ENCODE measurements around the gene TMC2. TPM values are rescaled to one million over a fixed set of nuclear protein-coding genes. Genes with fewer than 3 reads are reported as not detected.
A peak's percentile ranks its signal among the peaks of the same experiment; 100 is the strongest.

TMC2 gene
- total RNA-seq, 2 donors from 2014 or later, result not detected

- no peak overlapping the region for H3K27ac Mint-ChIP-seq
- no peak for ATAC-seq (replicated peaks in 1 of 2)
- H3K36me3 Mint-ChIP-seq (ENCODE audit: insufficient read depth in 2 of 2), result peaks cover 8 to 11% of the 10 kb centered on the region in 2 donors
- no peak for DNase-seq
- H3K4me3 Mint-ChIP-seq, result no peak overlapping the region
- H3K4me1 Mint-ChIP-seq (ENCODE audit: low read depth), result no peaks in the 10 kb centered on the region
- H3K27me3 Mint-ChIP-seq (ENCODE audit: low read depth), result peaks cover 15% of the 10 kb centered on the region
- H3K9me3 Mint-ChIP-seq, result peaks cover 4 to 7% of the 10 kb centered on the region in 2 donors
These were observed 70.2 kb downstream of the TMC2 start for GRCh38 chr20:2606507-2607006.

GRCh38 chr20:2610326-2610725 lies 74.0 kb downstream of the TMC2 start:
- Mint-ChIP-seq H3K9me3 (peaks cover 4 to 7% of the 10 kb centered on the region in 2 donors), H3K4me1 (ENCODE audit: low read depth) (no peaks in the 10 kb centered on the region), H3K4me3 (no peak overlapping the region), H3K27ac (no peak overlapping the region), H3K27me3 (ENCODE audit: low read depth) (peaks cover 23% of the 10 kb centered on the region), H3K36me3 (ENCODE audit: insufficient read depth in 2 of 2) (peaks cover 8 to 11% of the 10 kb centered on the region in 2 donors)
- ATAC-seq (replicated peaks in 1 of 2) (no peak), DNase-seq (no peak)

- Mint-ChIP-seq H3K27ac (no peak overlapping the region), H3K36me3 (ENCODE audit: insufficient read depth in 2 of 2) (peaks cover 8 to 11% of the 10 kb centered on the region in 2 donors), H3K4me1 (ENCODE audit: low read depth) (no peaks in the 10 kb centered on the region), H3K4me3 (no peak overlapping the region), H3K9me3 (peaks cover 4 to 7% of the 10 kb centered on the region in 2 donors), H3K27me3 (ENCODE audit: low read depth) (peaks cover 25% of the 10 kb centered on the region)
- ATAC-seq (replicated peaks in 1 of 2) (no peak), DNase-seq (no peak)
These were observed 74.8 kb downstream of the TMC2 start for GRCh38 chr20:2610941-2611720.

- no peak for DNase-seq
- Mint-ChIP-seq H3K4me1 (ENCODE audit: low read depth) (no peaks in the 10 kb centered on the region), H3K9me3 (peaks cover 4 to 5% of the 10 kb centered on the region in 2 donors), H3K4me3 (no peak overlapping the region), H3K36me3 (ENCODE audit: insufficient read depth in 2 of 2) (peaks cover 5% of the 10 kb centered on the region in 2 donors), H3K27ac (no peak overlapping the region), H3K27me3 (ENCODE audit: low read depth) (peaks cover 30% of the 10 kb centered on the region)
- no peak for ATAC-seq (replicated peaks in 1 of 2)
These were observed 75.7 kb downstream of the TMC2 start for GRCh38 chr20:2612073-2612472.

- H3K4me3 Mint-ChIP-seq, result no peak overlapping the region
- peaks cover 0 to 1% of the 10 kb centered on the region in 2 donors for H3K36me3 Mint-ChIP-seq (ENCODE audit: insufficient read depth in 2 of 2)
- peaks cover 7% of the 10 kb centered on the region for H3K4me1 Mint-ChIP-seq (ENCODE audit: low read depth)
- peaks cover 35% of the 10 kb centered on the region for H3K27me3 Mint-ChIP-seq (ENCODE audit: low read depth)
- H3K9me3 Mint-ChIP-seq, result no peaks in the 10 kb centered on the region
- DNase-seq (no peak), ATAC-seq (replicated peaks in 1 of 2) (no peak)
- H3K27ac Mint-ChIP-seq, result no peak overlapping the region
These were observed 80.3 kb downstream of the TMC2 start for GRCh38 chr20:2616634-2617033.

GRCh38 chr20:2617099-2617714 lies 80.8 kb downstream of the TMC2 start:
- no peak for ATAC-seq (replicated peaks in 1 of 2)
- peaks cover 0 to 1% of the 10 kb centered on the region in 2 donors for H3K36me3 Mint-ChIP-seq (ENCODE audit: insufficient read depth in 2 of 2)
- no peak for DNase-seq
- peaks cover 7% of the 10 kb centered on the region for H3K4me1 Mint-ChIP-seq (ENCODE audit: low read depth)
- no peak overlapping the region for H3K4me3 Mint-ChIP-seq
- H3K9me3 Mint-ChIP-seq, result no peaks in the 10 kb centered on the region
- H3K27ac Mint-ChIP-seq, result no peak overlapping the region
- H3K27me3 Mint-ChIP-seq (ENCODE audit: low read depth), result peaks cover 29% of the 10 kb centered on the region

- H3K27ac Mint-ChIP-seq, result no peak overlapping the region
- peaks cover 7% of the 10 kb centered on the region for H3K4me1 Mint-ChIP-seq (ENCODE audit: low read depth)
- ATAC-seq (replicated peaks in 1 of 2), result no peak
- H3K9me3 Mint-ChIP-seq, result no peaks in the 10 kb centered on the region
- H3K27me3 Mint-ChIP-seq (ENCODE audit: low read depth), result peaks cover 28% of the 10 kb centered on the region
- H3K36me3 Mint-ChIP-seq (ENCODE audit: insufficient read depth in 2 of 2), result peaks cover 0 to 1% of the 10 kb centered on the region in 2 donors
- DNase-seq, result no peak
- H3K4me3 Mint-ChIP-seq, result no peak overlapping the region
These were observed 82.4 kb downstream of the TMC2 start for GRCh38 chr20:2618815-2619214.

GRCh38 chr20:2619337-2619736 lies 83.0 kb downstream of the TMC2 start:
- Mint-ChIP-seq H3K9me3 (no peaks in the 10 kb centered on the region), H3K4me3 (no peak overlapping the region), H3K36me3 (ENCODE audit: insufficient read depth in 2 of 2) (peaks cover 0 to 1% of the 10 kb centered on the region in 2 donors), H3K4me1 (ENCODE audit: low read depth) (peaks cover 7% of the 10 kb centered on the region), H3K27ac (no peak overlapping the region), H3K27me3 (ENCODE audit: low read depth) (peaks cover 28% of the 10 kb centered on the region)
- ATAC-seq (replicated peaks in 1 of 2) (no peak), DNase-seq (no peak)

GRCh38 chr20:2619961-2620595 lies 83.7 kb downstream of the TMC2 start:
- DNase-seq (no peak), ATAC-seq (replicated peaks in 1 of 2) (peak in 1 of 2 donors; percentile 28)
- Mint-ChIP-seq H3K36me3 (ENCODE audit: insufficient read depth in 2 of 2) (peaks cover 0 to 1% of the 10 kb centered on the region in 2 donors), H3K4me3 (no peak overlapping the region), H3K4me1 (ENCODE audit: low read depth) (peaks cover 7% of the 10 kb centered on the region), H3K27me3 (ENCODE audit: low read depth) (peaks cover 28% of the 10 kb centered on the region), H3K27ac (no peak overlapping the region), H3K9me3 (no peaks in the 10 kb centered on the region)

GRCh38 chr20:2624190-2624589 lies 87.8 kb downstream of the TMC2 start:
- no peak overlapping the region for H3K4me3 Mint-ChIP-seq
- peaks cover 7% of the 10 kb centered on the region for H3K4me1 Mint-ChIP-seq (ENCODE audit: low read depth)
- DNase-seq (no peak), ATAC-seq (replicated peaks in 1 of 2) (no peak)
- H3K27ac Mint-ChIP-seq, result no peak overlapping the region
- peaks cover 1 to 2% of the 10 kb centered on the region in 2 donors for H3K9me3 Mint-ChIP-seq
- H3K27me3 Mint-ChIP-seq (ENCODE audit: low read depth), result peaks cover 21% of the 10 kb centered on the region
- H3K36me3 Mint-ChIP-seq (ENCODE audit: insufficient read depth in 2 of 2), result peaks cover 1 to 5% of the 10 kb centered on the region in 2 donors

- Mint-ChIP-seq H3K9me3 (peaks cover 1 to 2% of the 10 kb centered on the region in 2 donors), H3K4me3 (no peak overlapping the region), H3K36me3 (ENCODE audit: insufficient read depth in 2 of 2) (peaks cover 1 to 4% of the 10 kb centered on the region in 2 donors), H3K4me1 (ENCODE audit: low read depth) (peaks cover 4% of the 10 kb centered on the region), H3K27ac (no peak overlapping the region), H3K27me3 (ENCODE audit: low read depth) (peaks cover 15% of the 10 kb centered on the region)
- DNase-seq (no peak), ATAC-seq (replicated peaks in 1 of 2) (no peak)
These were observed 88.7 kb downstream of the TMC2 start for GRCh38 chr20:2625062-2625461.

GRCh38 chr20:2626853-2627541 lies 90.6 kb downstream of the TMC2 start:
- no peak overlapping the region for H3K27ac Mint-ChIP-seq
- H3K27me3 Mint-ChIP-seq (ENCODE audit: low read depth), result peaks cover 29% of the 10 kb centered on the region
- no peak overlapping the region for H3K4me3 Mint-ChIP-seq
- H3K36me3 Mint-ChIP-seq (ENCODE audit: insufficient read depth in 2 of 2), result peaks cover 1 to 4% of the 10 kb centered on the region in 2 donors
- no peak for ATAC-seq (replicated peaks in 1 of 2)
- H3K9me3 Mint-ChIP-seq, result peaks cover 1 to 4% of the 10 kb centered on the region in 2 donors
- no peaks in the 10 kb centered on the region for H3K4me1 Mint-ChIP-seq (ENCODE audit: low read depth)
- DNase-seq, result no peak
